K562 (cell line): ENCODE results near the gene ABCB4.
"Not testable (repeated sequence)": the region's sequence is repeated elsewhere in the genome, so short reads cannot be mapped to it uniquely, and the experiment has no call there.

Experiments
- MAFK ChIP-seq: IDR thresholded peaks from 2 replicates; pipeline ENCODE4 v1.6.1; 2011; ENCODE audit warnings: low read length, improper control_type of control experiment
- NRF1 ChIP-seq, 2 experiments: fragments of 450-650 bp; IDR thresholded peaks in 1 of 2; conservative IDR thresholded peaks in 1 of 2; 2 replicates each; pipeline ENCODE4 v1.6.1; 2014; ENCODE audit warnings: mild to moderate bottlenecking in 2 of 2
- POLR2A ChIP-seq: fragments of 450-650 bp; conservative IDR thresholded peaks from 2 replicates; pipeline ENCODE4 v1.6.1; 2016
- RFX1 ChIP-seq: fragments of 450-650 bp; IDR thresholded peaks from 2 replicates; pipeline ENCODE4 v1.6.1; 2016; ENCODE audit warnings: mild to moderate bottlenecking, moderate library complexity
- SMARCA4 ChIP-seq: fragments of 450-650 bp; IDR thresholded peaks from 2 replicates; pipeline ENCODE4 v1.6.1; 2016
- YY1 ChIP-seq, 3 experiments: IDR thresholded peaks; 2 replicates each; pipeline ENCODE4 v1.6.1; 2011; ENCODE audit warnings: low read length in 2 of 3, mild to moderate bottlenecking in 2 of 3, moderate library complexity in 2 of 3, borderline replicate concordance in 1 of 3, control low read depth in 1 of 3, low read depth in 1 of 3; ENCODE audit not compliant: insufficient read depth in 3 of 3, insufficient replicate concordance in 2 of 3, control insufficient read depth in 1 of 3, insufficient read length in 1 of 3; ENCODE audit errors: extremely low read depth in 1 of 3
- ZBTB33 ChIP-seq: sonication (generic); formaldehyde crosslinking; IDR thresholded peaks from 2 replicates; pipeline ENCODE4 v1.8.1; 2023; ENCODE audit warnings: mild to moderate bottlenecking, missing genetic modification reagents

GRCh38 chr7:87469204-87469603, 6.3 kb downstream of the ABCB4 start:
- TF ChIP-seq ZBTB33; NRF1 (conservative IDR thresholded peaks at IDR 0.05 in 1 of 2, IDR thresholded peaks at IDR 0.05 in 1 of 2); POLR2A; SMARCA4; MAFK; RFX1; YY1 (IDR thresholded peaks at IDR 0.05; ENCODE audit: borderline replicate concordance in 1 of 3, control insufficient read depth in 1 of 3, extremely low read depth in 1 of 3, insufficient read depth in 3 of 3, insufficient read length in 1 of 3, insufficient replicate concordance in 2 of 3, low read depth in 1 of 3, low read length in 2 of 3): not testable (repeated sequence)
